Smooth muscle cell (in vitro differentiated cells): ENCODE results near the gene ZNF532. TPM values are rescaled to one million over a fixed set of nuclear protein-coding genes. Genes with fewer than 3 reads are reported as not detected.

Experiments
- DNase-seq: peaks from one replicate; lab custom pipeline; 2025; ENCODE audit not compliant: unreplicated experiment; lab: John Stamatoyannopoulos, UW
- H2AFZ ChIP-seq: fragments of 200-600 bp; sonication (generic); 2 replicates; pipeline ENCODE4 v1.6.0; 2016; ENCODE audit warnings: antibody characterized with exemption, low read depth, mild to moderate bottlenecking
- H3F3A ChIP-seq: fragments of 200-600 bp; sonication (generic); 2 replicates; pipeline ENCODE4 v1.6.0; 2017; ENCODE audit warnings: antibody characterized with exemption, low read depth
- H3K27ac ChIP-seq: fragments of 200-600 bp; sonication (generic); 2 replicates; pipeline ENCODE4 v1.5.1; 2016; ENCODE audit warnings: low read depth, mild to moderate bottlenecking
- H3K27me3 ChIP-seq: fragments of 200-600 bp; sonication (generic); 2 replicates; pipeline ENCODE4 v1.6.1; 2016; ENCODE audit warnings: low read depth, mild to moderate bottlenecking
- H3K36me3 ChIP-seq: fragments of 200-600 bp; sonication (generic); 2 replicates; pipeline ENCODE4 v1.5.1; 2016; ENCODE audit warnings: low read depth
- H3K4me1 ChIP-seq: fragments of 200-600 bp; sonication (generic); 2 replicates; pipeline ENCODE4 v1.5.1; 2016; ENCODE audit warnings: low read depth
- H3K4me2 ChIP-seq: fragments of 200-600 bp; sonication (generic); 2 replicates; pipeline ENCODE4 v1.6.0; 2016; ENCODE audit warnings: mild to moderate bottlenecking
- H3K4me3 ChIP-seq: fragments of 200-600 bp; sonication (generic); 2 replicates; pipeline ENCODE4 v1.5.1; 2016; ENCODE audit warnings: mild to moderate bottlenecking
- H3K79me2 ChIP-seq: fragments of 200-600 bp; sonication (generic); 2 replicates; pipeline ENCODE4 v1.6.0; 2016; ENCODE audit warnings: low read depth, mild to moderate bottlenecking
- H3K9ac ChIP-seq: fragments of 200-600 bp; sonication (generic); 2 replicates; pipeline ENCODE4 v1.6.0; 2016; ENCODE audit warnings: low read depth
- H3K9me3 ChIP-seq: fragments of 200-600 bp; sonication (generic); replicated peaks from 2 replicates; pipeline ENCODE4 v1.5.1; 2016; ENCODE audit warnings: low read depth
- H4K20me1 ChIP-seq: fragments of 200-600 bp; sonication (generic); 2 replicates; pipeline ENCODE4 v1.6.0; 2016; ENCODE audit warnings: low read depth
- WGBS: methylation state at CpG from one replicate; pipeline ENCODE4 v1.1.7; 2016; ENCODE audit warnings: low lambda C conversion rate; 5-methylcytosine and 5-hydroxymethylcytosine counted together
- polyA plus RNA-seq: library from polyadenylated mRNA; unstranded; fragments of >200 nt; fragmentation: Nextera tagmentation; extraction: Ambion mirVana; gene quantifications from 2 replicates; pipeline ENCODE4 v1.2.1, GENCODE V29; 2016
- total RNA-seq: library from RNA; depleted of rRNA; stranded (reverse); fragments of >200 nt; gene quantifications from 2 replicates; pipeline ENCODE4 v1.2.3, GENCODE V29; 2014
- TF ChIP-seq, protein P1 (sequence below): fragments of 200-600 bp; sonication (generic); IDR thresholded peaks from 2 replicates; pipeline ENCODE4 v1.5.1; 2017; ENCODE audit warnings: borderline replicate concordance, mild to moderate bottlenecking, antibody characterized with exemption; ENCODE audit not compliant: insufficient read depth, poor library complexity, severe bottlenecking

The ZNF532 gene
- total and polyA plus RNA-seq, 2 experiments from 2014 or later: 31.6 to 126 TPM

DNA sequence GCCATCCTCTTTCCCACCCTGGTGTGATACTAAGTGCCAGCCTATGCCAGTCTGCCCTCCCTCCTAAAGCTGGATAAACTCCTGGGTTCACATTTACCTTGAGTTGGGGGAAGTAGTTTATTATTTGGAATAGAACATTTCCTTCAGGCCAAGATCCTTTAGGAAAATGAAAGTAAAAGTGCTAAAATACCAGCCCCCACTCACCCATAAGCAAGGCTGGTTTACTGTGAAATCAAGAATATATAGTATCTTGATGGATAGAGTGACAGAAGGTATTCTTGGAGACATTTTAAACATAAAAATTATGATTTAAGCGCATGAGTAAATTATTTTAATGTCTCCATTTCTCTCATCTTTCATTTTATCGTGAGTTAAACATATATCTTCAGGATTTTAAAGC lies 27.1 kb downstream of the ZNF532 start:
- DNase-seq: no peak
- no peaks in the 10 kb centered on the region for H3K9me3 ChIP-seq
- peaks cover 15% of the 10 kb centered on the region for H3F3A ChIP-seq
- TF ChIP-seq, protein P1, sequence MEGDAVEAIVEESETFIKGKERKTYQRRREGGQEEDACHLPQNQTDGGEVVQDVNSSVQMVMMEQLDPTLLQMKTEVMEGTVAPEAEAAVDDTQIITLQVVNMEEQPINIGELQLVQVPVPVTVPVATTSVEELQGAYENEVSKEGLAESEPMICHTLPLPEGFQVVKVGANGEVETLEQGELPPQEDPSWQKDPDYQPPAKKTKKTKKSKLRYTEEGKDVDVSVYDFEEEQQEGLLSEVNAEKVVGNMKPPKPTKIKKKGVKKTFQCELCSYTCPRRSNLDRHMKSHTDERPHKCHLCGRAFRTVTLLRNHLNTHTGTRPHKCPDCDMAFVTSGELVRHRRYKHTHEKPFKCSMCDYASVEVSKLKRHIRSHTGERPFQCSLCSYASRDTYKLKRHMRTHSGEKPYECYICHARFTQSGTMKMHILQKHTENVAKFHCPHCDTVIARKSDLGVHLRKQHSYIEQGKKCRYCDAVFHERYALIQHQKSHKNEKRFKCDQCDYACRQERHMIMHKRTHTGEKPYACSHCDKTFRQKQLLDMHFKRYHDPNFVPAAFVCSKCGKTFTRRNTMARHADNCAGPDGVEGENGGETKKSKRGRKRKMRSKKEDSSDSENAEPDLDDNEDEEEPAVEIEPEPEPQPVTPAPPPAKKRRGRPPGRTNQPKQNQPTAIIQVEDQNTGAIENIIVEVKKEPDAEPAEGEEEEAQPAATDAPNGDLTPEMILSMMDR: no peak
- H3K4me1 ChIP-seq: peaks cover 5% of the 10 kb centered on the region
- H3K27me3 ChIP-seq: no peaks in the 10 kb centered on the region
- WGBS: 98% methylated on average over 2 of the region's 2 CpGs
- no peak overlapping the region for H2AFZ ChIP-seq
- H3K27ac ChIP-seq: no peak overlapping the region
- peaks cover 78% of the 10 kb centered on the region for H3K79me2 ChIP-seq
- H4K20me1 ChIP-seq: peaks cover 95% of the 10 kb centered on the region
- no peak overlapping the region for H3K4me2 ChIP-seq
- H3K9ac ChIP-seq: no peak overlapping the region
- peaks cover 4% of the 10 kb centered on the region for H3K36me3 ChIP-seq
- no peak overlapping the region for H3K4me3 ChIP-seq

DNA sequence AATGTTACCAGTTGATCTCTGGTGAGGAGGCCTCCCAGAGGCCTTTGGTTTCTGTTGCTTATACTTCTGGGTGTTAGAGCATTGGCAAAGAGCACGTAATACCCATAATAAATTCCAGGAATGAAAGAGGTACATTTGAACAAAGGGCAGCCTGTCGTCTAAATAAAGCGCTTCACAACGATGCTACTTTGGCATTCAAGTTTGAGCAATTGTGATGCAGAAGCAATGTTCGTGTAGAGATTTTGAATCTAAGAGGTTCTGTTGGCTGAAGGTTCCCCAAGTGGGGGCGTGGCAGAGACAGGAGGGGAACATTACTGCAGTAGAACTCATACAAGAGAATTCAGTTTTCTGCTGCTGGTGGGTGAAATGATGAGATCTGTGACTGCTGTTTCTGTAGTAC lies 27.8 kb downstream of the ZNF532 start:
- H3K4me2 ChIP-seq: no peak overlapping the region

DNA sequence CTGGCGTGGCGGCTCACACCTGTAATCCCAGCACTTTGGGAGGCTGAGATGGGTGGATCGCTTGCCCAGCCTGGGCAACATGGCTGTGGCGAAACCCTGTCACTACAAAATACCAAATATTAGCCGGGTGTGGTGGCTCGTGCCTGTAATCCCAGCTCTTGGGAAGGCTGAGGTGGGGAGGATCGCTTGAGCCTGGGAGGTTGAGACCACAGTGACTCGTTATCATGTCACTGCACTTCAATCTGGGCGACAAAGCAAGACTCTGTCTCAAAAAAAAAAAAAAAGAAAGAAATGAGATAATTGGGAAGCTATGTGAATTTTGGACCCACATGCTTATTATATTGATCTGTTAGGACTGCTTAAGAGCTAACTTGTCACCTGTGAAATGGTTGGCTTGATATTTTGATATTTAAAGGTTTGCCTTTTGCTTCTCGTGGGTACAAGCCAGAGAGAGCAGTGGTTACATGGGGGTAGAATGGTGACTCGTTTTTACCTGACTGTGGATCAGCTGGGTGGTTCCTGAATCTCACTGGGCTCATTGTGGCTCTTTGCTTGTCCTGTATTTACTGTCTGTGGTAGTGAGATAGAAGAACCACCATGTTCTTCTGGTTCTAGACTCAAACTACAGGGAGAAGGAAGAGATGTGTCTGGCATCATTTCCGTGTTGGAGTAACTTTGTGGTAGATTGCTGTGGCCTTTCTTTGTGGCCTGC lies 28.9 kb downstream of the ZNF532 start:
- H3K79me2 ChIP-seq: peaks cover 94% of the 10 kb centered on the region
- no peak overlapping the region for H3K4me2 ChIP-seq
- peaks cover 4% of the 10 kb centered on the region for H3K36me3 ChIP-seq
- H3F3A ChIP-seq: peaks cover 4% of the 10 kb centered on the region
- H3K27me3 ChIP-seq: no peaks in the 10 kb centered on the region
- TF ChIP-seq, protein P1: no peak
- H3K4me1 ChIP-seq: no peaks in the 10 kb centered on the region
- H3K9ac ChIP-seq: no peak overlapping the region
- 72% methylated on average over 12 of the region's 12 CpGs for WGBS
- H3K9me3 ChIP-seq: no peaks in the 10 kb centered on the region
- no peak for DNase-seq
- H4K20me1 ChIP-seq: peaks cover 95% of the 10 kb centered on the region
- H2AFZ ChIP-seq: no peak overlapping the region
- H3K4me3 ChIP-seq: no peak overlapping the region
- H3K27ac ChIP-seq: no peak overlapping the region

More for the DNA sequence above, 27.8 kb downstream of the ZNF532 start:
- Histone ChIP-seq H3K36me3 (peaks cover 4% of the 10 kb centered on the region), H3K9ac (no peak overlapping the region), H2AFZ (no peak overlapping the region), H3F3A (peaks cover 11% of the 10 kb centered on the region), H3K79me2 (peaks cover 83% of the 10 kb centered on the region), H3K27ac (no peak overlapping the region), H4K20me1 (peaks cover 95% of the 10 kb centered on the region), H3K9me3 (no peaks in the 10 kb centered on the region), H3K27me3 (no peaks in the 10 kb centered on the region), H3K4me1 (peaks cover 5% of the 10 kb centered on the region), H3K4me3 (no peak overlapping the region)
- 88% methylated on average over 6 of the region's 6 CpGs for WGBS
- DNase-seq: no peak
- TF ChIP-seq, protein P1: no peak

- Histone ChIP-seq H3K27me3 (no peaks in the 10 kb centered on the region), H3K4me2 (no peak overlapping the region), H2AFZ (no peak overlapping the region), H3F3A (no peaks in the 10 kb centered on the region), H3K4me1 (peaks cover 3% of the 10 kb centered on the region), H3K9me3 (no peaks in the 10 kb centered on the region), H3K9ac (no peak overlapping the region), H3K79me2 (peaks cover 96% of the 10 kb centered on the region), H4K20me1 (peaks cover 97% of the 10 kb centered on the region), H3K4me3 (no peak overlapping the region), H3K36me3 (no peaks in the 10 kb centered on the region), H3K27ac (no peak overlapping the region)
- TF ChIP-seq, protein P1: no peak
- no peak for DNase-seq
- 88% methylated on average over 6 of the region's 6 CpGs for WGBS
Observed at GRCh38 chr18:58894930-58895329, 30.3 kb downstream of the ZNF532 start.
